ENCODE data around the gene LRCH3.

Gene LRCH3

DNA sequence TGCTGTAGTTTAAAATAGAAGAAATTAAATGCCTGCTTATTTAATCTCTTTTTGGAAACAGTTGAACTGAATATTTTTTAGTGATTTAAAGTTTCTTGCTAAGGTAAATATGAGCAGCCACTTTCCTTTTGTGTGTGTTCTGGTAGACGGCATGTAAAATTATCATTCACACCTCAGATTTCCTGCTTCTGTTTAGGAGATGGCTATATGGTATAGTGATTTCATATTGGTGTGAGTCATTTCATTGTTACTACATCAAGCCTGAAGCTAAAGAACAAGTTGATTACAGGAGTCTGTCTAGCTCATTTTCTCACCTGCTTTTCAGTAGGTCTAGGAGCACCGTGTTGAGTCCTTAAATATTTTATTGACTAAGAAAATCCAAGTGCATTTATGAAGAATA lies 2.2 kb downstream of the LRCH3 start:
- peak; percentile 70 for DNase-seq (ENCODE audit: low spot score)

DNA sequence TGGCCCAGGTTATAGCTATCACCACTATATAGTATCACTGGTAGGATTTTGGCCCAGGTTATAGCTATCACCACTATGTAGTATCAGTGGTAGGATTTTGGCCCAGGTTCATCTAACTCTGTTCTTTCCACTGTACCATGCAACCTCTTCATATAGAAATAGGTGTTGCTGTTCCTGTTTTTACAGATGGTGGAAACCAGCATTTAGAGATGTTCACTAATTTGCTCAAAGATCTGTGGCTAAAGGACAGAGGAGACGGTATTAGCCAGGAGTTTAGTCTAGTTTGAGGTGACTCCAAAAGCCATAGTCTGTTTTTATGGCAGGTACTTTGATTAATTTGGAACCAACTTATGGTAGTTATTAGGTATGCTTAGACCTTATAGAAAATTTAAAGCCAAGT lies 3.1 kb downstream of the LRCH3 start:
- no peak for DNase-seq (ENCODE audit: low spot score)

DNA sequence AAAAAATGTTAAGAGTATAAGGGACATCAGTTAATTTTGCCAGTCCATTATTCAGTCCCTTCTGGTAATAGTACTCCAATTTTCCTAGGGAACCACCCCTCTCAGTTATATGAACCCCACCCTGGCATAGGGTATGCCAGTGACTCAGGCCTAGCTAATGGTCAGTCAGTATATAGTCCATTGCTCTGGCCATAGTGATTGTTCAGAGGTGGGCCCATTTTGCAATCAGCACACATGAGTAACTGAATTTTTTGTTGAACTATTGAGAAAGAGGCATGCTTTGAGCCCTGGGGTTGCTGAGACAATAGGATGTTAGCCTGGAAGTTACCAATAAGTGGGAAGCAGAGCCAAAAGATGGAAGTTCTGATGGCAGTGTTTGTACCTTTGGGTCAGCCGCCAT lies 4.1 kb downstream of the LRCH3 start:
- DNase-seq (ENCODE audit: low spot score), result no peak

DNA sequence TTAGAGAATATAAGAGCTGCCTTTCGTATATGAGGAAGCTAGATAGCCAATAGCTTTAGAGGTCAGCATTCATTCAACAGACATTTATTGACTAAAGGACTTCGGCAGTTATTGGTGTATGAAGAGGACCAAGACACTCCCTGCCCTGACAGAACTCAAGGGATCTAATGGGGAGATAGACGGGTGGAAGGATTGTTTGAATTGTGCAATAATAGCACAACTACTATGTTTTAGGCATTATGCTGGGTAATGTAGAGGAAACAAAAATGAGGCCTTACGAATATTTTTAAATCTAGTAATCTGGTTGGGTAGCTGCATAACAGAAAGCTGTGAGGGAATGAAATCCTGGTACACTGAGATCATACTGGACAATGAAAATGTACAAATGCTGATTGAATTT lies 5.0 kb downstream of the LRCH3 start:
- no peak for DNase-seq (ENCODE audit: low spot score)

DNA sequence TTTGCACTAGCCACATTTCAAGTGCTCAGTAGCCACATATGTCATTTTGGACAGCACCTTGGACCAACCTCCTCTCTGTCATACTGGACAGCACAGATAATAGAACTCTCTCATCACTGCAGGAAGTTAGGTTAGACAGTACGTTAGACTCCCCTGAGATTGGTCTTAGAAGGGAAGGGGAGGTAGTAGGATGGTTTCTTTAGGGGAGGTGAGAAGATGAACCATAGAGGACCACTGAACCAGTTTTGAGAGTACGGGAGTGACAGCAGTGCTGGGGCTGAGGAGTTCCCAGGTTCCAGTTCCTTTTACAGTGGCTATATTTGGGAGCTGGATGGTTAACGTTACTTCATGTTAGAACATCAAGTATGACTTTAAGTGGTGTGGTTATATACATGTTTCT lies 7.8 kb downstream of the LRCH3 start:
- no peak for DNase-seq (ENCODE audit: low spot score)

DNA sequence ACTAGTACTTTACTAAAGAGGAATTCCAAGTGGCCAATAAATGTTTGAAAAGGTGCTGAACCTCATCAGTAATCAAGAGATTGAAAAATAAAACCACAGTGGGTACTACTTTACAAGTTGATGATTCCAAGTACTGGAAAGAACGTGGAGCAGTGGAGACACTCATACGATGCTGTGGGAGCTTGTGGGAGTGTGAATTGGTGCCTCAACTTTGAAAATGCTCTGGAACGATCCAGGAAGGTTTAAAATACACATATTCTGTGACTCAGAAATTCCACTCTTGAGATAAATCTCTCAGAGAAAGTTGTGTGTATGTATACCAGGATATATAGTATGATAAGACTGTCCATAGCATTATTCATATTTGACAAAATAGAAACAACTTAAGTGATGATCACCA lies 9.3 kb downstream of the LRCH3 start:
- DNase-seq (ENCODE audit: low spot score), result no peak

DNA sequence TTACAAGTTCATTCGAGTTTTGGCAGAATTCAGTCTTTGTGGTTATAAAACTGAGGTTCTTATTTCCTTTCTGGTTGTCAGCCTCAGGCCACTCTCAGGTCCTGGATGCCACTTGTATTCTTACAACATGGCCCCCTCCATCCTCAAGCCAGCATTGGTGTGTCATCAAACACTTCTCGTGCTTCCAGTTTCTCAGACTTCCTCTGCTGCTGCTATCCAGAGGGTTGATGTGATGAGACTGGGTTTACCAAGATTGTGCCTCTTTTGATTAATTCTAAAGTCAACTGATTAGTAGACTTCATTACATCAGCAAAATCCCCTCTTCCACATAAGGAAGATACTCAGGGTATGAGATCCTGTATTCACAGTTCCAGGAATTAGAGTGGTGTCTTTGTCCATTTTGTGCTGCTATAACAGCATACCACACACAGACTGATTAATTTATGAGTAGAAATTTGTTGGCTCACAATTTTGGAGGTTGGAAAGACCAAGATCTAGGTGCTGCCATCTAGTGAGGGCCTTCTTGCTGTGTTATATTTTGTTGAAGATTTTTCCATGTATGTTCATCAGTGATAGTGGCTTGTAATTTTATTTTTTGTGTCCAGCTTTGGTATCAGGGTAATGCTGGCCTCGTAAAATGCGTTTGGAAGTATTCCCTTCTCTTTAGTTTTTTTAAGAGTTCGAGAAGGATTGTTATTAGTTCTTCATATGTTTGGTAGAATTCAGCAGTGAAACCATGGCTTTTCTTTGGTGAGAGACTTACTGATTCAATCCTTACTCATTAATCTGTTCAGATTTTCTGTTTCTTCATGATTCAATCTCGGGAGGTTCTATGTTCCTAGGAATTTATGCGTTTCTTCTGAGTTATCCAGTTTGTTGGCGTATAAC lies 11.1 kb downstream of the LRCH3 start:
- peak; percentile 68 for DNase-seq (ENCODE audit: low spot score)

DNA sequence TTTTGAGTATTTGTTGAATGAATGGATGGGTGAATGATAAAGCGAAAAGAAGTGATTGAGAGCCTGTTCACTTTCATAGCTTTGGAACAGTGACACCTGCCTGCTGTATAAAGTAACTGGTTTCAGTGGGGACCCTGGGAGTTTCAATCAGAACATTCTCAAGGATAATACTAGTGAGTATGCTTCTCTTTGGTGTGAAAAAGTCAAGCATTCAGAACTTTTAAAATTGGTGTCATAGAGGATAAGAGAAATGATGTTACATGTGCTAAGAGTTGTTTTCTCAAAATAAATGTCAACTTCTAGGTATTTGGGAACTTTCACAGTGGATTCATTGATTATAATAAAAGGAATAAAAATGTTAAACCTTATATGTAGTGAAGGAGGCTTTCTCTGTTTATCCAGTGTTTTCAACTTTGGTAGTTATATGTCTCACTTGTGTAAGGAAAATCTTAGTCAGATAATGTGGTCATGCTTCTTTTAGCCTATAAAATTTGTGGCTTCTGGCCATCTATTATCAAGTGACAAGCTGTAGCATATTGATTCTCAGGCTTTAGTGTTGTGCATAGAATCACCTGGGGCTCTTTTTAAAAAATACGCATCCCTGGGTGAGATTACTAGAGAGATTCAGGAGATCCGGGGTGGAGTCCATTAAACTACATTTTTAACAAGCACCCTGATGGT lies 11.9 kb downstream of the LRCH3 start:
- DNase-seq (ENCODE audit: low spot score), result peak; percentile 20

DNA sequence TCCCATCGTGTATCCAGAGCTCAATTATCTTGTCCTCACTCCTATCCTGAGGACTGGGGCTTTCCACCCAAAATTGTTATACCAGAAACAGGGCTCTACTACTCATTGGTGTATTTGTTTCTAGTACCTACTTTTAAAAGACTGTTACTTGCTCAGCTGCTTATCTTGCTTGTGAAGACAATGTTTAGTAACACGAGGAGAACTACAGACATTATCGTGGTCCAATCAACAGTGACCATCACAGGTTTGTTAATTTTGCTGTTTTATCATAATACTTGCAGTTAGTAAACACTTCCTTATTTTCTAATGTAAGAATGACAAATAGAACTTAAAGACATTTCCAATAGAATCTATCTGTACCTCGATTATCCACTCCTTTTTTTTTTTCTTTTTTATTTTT lies 13.5 kb downstream of the LRCH3 start:
- DNase-seq (ENCODE audit: low spot score), result no peak

DNA sequence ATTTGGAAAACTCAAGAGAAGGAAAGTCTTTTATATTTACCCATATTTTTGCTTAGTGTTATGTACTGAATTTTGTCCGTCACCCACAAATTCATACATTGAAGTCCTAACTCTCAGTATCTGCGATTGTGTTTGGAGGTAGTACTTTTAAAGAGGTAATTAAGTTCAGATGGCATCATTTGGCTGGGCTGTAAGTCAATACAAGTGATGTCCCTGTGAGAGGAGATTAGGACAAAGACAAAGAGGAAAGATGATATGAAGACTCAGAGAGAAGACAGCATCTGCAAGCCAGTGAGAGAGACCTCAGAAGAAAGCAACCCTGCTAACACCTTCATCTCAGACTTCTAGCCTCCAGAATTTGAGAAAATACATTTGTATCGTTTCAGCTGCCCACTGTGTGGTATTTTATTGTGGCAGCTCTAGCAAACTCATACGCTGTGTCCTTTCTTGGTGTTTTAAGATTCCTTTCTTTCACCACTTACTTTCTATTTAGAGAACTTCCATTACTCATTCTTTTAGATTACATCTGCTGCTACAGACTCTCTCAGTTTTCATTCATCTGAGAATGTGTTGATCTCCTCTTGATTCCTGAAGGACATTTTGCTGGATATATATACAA lies 17.0 kb downstream of the LRCH3 start:
- no peak for DNase-seq (ENCODE audit: low spot score)

DNA sequence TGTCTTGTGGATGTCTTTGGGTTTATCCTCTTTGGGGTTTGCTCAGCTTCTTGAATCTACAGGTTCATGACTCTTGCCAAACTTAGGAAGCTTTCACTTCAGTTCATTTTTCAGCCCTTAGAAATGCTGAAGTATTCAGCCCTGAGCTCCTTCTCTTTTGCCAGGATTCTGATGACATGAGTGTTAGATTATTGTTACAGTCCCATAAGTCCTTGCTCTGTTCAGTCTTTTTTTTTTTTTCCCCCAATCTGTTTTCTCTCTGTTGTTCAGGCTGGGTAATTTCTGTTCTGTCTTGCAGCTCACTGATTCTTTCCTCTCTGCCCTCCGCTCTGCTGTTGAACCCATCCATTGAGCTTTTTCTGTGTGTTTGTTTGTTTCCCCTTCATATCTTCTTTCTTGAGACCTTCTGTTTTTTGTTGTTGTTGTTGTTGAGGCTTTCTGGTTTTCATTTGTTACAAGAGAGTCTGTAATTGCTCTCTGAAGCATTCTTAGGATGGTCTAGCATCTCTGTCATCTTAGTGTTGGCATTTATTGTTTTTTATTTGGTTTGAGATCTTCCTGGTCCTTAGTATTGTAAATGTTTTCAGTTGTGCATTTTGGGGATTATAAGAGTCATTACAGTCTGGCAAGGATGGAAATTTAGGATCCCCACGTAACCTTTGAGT lies 18.4 kb downstream of the LRCH3 start:
- no peak for DNase-seq (ENCODE audit: low spot score)

DNA sequence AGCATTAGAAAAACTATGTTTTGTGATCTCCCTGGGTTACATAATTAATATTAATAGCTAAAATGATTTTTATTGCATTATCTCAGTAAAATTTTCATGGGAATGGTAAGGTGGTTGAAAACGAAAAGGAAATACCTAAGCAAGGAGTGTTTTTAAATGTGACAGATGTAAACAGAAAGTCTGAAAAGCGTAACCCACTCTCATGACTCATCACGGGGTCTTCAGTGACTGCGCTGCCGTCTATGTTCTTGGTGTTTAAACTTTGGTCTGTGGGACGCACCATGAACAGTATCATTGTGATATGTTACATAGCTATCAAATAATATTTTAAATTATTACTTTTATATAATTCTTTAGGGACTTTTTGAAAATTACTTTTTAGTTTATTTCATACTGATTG lies 19.8 kb downstream of the LRCH3 start:
- no peak for DNase-seq (ENCODE audit: low spot score)

DNA sequence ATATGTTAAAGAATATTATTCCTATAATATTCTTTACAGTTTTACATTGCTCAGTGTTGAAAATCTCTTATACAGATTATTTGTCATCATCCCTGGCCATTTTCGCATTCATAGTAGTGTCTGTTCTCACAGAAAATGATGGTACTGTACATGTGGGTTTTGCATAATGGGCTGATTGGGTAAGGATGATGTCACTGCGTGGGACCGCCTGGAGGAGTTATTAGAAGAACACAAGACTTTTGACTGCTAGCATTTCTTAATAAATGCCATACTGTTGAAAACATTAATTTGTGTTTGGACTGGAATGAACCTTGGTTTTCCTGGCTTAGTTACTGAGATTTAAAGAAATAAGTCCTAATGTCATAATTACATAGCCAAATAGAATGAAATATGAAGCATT lies 20.3 kb downstream of the LRCH3 start:
- DNase-seq (ENCODE audit: low spot score), result no peak

DNA sequence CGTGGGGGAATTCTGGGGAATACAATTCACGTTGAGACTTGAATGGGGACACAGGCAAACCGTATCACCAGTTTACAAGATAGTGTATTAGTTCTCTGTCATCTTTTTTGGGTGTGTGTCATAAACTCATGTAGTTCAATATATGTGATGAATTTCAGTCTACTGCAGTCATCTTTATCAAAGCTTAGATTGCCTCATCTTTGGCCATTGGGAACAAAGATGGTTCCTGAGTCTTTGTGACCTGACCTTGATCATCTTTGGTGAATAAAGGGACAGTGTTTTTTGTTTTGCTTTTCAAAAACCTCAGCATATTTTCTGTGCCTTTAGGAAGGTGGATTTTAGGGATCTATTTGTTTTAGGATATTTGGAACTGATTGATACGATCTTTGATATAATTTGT lies 23.3 kb downstream of the LRCH3 start:
- DNase-seq (ENCODE audit: low spot score), result no peak

DNA sequence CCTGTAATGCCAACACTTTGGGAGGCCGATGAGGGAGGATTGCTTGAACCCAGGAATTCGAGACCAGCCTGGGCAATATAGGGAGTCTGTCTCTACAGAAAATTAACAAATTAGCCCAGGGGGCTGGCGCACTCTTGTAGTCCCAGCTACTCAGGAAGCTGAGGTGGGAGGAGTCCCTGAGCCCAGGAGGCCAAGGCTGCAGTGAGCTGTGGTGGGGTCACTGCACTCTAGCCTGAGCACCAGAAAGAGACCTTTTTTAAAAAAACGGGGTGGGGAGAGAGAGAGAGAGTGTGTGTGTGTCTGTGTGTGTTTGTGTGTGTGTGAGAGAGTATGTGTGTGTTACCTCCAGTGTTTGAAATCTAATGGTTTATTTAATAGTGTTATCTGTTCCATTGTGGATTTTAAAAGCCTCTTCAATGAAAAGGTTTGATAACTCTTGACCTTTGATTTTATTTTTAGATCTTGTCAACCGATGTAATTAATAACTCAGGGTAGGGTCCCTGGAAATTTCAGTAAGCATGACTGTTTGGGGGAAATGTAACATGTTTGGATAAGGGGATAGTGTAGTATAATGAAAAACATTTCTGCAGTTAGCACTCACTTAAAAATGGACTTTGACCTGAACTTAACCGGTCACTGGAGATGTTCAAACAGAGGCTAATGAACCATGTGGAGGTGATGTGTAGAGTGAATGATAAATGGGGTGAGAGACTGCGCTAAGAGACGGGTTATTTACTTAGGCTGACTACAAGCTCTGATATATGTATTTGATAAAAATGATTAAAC lies 29.7 kb downstream of the LRCH3 start:
- no peak for DNase-seq (ENCODE audit: low spot score)

DNA sequence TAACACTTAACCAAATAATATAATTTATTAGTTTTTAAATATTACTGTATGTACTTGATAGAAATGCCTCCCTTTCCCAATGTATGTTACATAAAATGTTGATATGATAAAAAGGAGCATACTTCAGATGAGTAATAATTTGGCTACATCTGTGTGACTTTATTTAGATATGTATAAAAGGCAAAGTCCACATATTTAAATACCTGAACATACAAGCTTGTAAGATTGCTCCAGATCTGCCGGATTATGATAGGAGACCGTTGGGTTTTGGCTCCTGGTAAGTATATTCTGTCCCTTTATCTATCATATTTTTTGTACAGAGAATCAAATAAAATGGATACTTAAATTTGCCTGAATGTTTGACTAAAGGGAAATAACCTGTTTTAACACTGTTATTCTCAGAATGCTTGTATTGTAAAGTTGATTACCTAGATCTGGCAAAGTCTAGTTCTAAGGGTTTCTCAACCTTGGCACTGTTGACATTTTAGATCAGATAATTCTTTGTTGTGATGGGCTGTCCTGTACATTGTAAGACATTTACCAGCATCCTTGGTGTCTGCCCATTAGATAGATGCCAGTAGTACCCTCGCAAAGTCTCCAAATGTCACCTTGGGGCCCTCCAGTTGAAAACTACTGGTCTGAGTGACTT lies 38.5 kb downstream of the LRCH3 start:
- no peak for DNase-seq (ENCODE audit: low spot score)

DNA sequence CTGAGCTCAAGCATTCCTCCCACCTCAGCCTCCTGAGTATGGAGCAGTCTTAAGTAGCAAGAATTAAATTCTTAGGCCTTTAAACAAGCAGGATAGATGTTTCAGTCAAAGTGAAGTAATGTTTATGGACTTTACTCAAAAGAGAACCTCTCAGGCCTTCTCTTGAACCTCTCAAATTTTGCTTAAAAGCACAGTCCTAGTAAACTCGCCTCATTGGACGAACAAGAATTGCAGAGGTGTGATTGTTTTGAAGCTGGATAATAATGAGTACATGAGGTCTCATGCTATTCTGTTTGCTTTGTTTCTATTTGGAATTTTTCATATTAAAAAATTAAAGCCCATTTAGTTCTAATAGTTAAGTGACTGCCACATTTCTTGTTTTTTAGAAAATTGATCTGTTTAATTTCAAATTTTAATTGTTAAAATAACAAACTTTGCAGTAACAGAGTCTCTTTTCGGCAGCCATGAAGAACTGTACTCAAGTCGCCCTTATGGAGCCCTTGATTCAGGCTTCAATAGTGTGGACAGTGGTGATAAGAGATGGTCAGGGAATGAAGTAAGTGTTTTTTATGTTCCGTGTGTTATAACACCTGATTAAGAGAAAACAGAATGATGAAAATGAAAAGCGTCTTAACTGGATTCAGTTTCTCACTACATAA lies 39.4 kb downstream of the LRCH3 start:
- no peak for DNase-seq (ENCODE audit: low spot score)

DNA sequence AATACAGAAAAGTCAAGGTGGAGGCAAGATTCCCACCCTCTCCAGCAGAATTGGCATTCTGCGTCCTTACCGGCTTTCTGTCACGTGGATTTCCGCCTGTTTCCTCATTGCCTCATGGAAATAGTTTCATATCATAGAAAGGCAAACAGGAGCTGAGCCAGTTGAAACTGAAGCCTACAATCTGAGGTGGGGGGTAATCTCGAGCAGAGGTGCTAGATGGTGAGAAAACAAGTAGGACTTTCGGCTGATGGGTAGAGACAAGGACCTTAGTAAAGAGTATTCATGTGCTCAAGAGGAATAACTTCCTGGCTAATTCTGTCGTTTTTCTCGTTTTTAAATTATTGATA lies 39.9 kb downstream of the LRCH3 start:
- no peak for DNase-seq (ENCODE audit: low spot score)

DNA sequence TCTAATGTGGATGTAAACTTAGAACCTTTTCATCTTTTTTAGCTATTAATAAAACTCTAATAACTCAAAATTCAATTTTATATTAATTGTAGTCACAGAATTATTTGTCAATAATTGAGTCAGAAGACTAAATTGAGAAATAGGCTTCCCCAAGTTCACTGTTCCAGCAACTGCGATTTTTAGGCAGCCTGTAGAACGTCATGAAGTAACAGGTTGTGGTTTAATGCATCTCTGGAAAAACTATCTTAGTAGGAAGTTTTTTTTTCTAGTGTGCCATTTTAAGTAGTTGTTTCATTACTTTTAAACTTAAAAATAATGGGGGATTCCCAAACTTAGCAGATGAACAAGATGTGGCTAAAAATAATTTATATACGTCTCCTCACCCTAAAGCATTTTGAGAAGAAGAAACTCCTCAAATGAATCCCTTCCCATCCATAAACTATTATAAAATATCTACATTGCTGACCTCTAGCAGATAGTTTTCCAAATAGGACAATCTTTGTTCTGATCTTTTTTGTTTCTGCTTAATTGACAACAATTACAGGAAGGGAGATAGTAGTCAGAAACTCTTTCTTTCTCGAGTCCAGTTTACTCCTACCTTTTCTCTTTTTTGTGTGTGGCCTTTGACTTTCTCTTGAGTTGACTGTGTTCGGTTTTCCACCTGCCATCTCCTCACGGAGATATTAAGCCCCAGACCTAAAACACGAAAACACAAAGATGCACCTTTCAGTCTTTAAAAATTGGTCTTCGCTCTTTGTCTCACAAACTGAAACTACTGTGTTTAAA lies 43.1 kb downstream of the LRCH3 start:
- DNase-seq (ENCODE audit: low spot score), result no peak

DNA sequence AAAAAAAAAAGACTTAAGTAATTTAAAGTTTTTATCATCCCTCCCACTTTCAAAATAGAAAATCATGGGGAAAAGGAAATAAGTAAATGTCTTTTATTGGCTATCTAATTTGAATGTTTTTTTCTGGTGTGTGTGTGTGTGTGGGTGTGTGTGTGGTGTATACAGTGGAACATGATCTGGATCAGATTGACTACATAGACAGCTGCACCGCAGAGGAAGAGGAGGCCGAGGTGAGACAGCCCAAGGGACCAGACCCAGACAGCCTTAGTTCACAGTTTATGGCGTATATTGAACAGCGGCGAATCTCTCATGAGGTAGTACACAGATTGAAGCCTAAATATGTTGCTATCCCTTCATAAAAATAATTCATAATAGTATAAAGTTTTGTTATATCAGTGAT lies 44.5 kb downstream of the LRCH3 start:
- DNase-seq (ENCODE audit: low spot score), result no peak

Data from RKO (cell line).